SH-SY5Y (cell line): ENCODE data around the gene FOXF1.

Experiments used
- GATA2 ChIP-seq: IDR thresholded peaks from 2 replicates; pipeline ENCODE4 v1.6.1; 2011; ENCODE audit warnings: mild to moderate bottlenecking, low read depth, low read length
- GATA3 ChIP-seq: IDR thresholded peaks from 2 replicates; pipeline ENCODE4 v1.6.1; 2011; ENCODE audit warnings: low read depth, mild to moderate bottlenecking, low read length, moderate library complexity

FOXF1 gene

GRCh38 chr16:86554917-86555703 lies 44.8 kb downstream of the FOXF1 start, which contains the start of gene MTHFSD:
TSS of gene MTHFSD (minus strand) at chr16:86555235. CDS start at chr16:86555184, 51 bp downstream.
- TF ChIP-seq GATA3 (no peak), GATA2 (no peak)

- TF ChIP-seq GATA2 (no peak), GATA3 (no peak)
These were observed 45.4 kb downstream of the FOXF1 start for GRCh38 chr16:86555704-86556075.

- TF ChIP-seq GATA3, result no peak
- TF ChIP-seq GATA2, result no peak
These were observed 46.2 kb downstream of the FOXF1 start for GRCh38 chr16:86556576-86556975.

- TF ChIP-seq GATA3 (no peak), GATA2 (no peak)
These were observed 47.3 kb downstream of the FOXF1 start for GRCh38 chr16:86557587-86557986.

- TF ChIP-seq GATA2, result no peak
- TF ChIP-seq GATA3, result no peak
These were observed 48.2 kb downstream of the FOXF1 start for GRCh38 chr16:86558355-86559193.

- TF ChIP-seq GATA3, result no peak
- TF ChIP-seq GATA2, result no peak
These were observed 49.5 kb downstream of the FOXF1 start for GRCh38 chr16:86559802-86560305.

- TF ChIP-seq GATA2, result no peak
- no peak for TF ChIP-seq GATA3
These were observed 52.0 kb downstream of the FOXF1 start for GRCh38 chr16:86562356-86562755.

- no peak for TF ChIP-seq GATA3
- TF ChIP-seq GATA2, result no peak
These were observed 53.4 kb downstream of the FOXF1 start for GRCh38 chr16:86563469-86564345.
